HG02973 (cell line): ENCODE measurements around the gene TOLLIP.

ENCODE experiments used
- ATAC-seq: cut with Tn5 transposase; IDR thresholded peaks from one replicate; pipeline ENCODE4 v1.9.1; 2021; ENCODE audit warnings: moderate library complexity; ENCODE audit not compliant: unreplicated experiment

Gene TOLLIP

GRCh38 chr11:1224491-1225385 lies 84.7 kb downstream of the TOLLIP start:
- ATAC-seq = no peak
